KMS-11 (cell line): ENCODE data around the gene TSEN15.

ENCODE experiments used
- H2AFZ ChIP-seq: fragments of 200-600 bp; sonication (generic); 2 replicates; pipeline ENCODE4 v1.6.1; 2016; ENCODE audit warnings: antibody characterized with exemption, mixed run types, low read depth
- H3K27ac ChIP-seq: fragments of 200-600 bp; sonication (generic); 2 replicates; pipeline ENCODE4 v1.6.1; 2016; ENCODE audit warnings: mild to moderate bottlenecking, mixed run types
- H3K27me3 ChIP-seq: fragments of 200-600 bp; sonication (generic); 2 replicates; pipeline ENCODE4 v1.6.1; 2017; ENCODE audit warnings: mild to moderate bottlenecking, low read depth, mixed run types, moderate library complexity; ENCODE audit not compliant: insufficient read depth
- H3K36me3 ChIP-seq: fragments of 200-600 bp; sonication (generic); 2 replicates; pipeline ENCODE4 v1.6.1; 2017; ENCODE audit warnings: mild to moderate bottlenecking, mixed run types; ENCODE audit not compliant: insufficient read depth
- H3K4me1 ChIP-seq: fragments of 200-600 bp; sonication (generic); 2 replicates; pipeline ENCODE4 v1.6.1; 2016; ENCODE audit warnings: mild to moderate bottlenecking, low read depth, mixed run types; ENCODE audit not compliant: poor library complexity, severe bottlenecking
- H3K4me2 ChIP-seq: fragments of 200-600 bp; sonication (generic); 2 replicates; pipeline ENCODE4 v1.7.0; 2016; ENCODE audit warnings: mild to moderate bottlenecking, mixed run types
- H3K4me3 ChIP-seq: fragments of 200-600 bp; sonication (generic); IDR thresholded peaks from 2 replicates; pipeline ENCODE4 v1.6.1; 2017; ENCODE audit warnings: low read depth, low read length, mixed read lengths; ENCODE audit not compliant: insufficient read depth
- H3K79me2 ChIP-seq: fragments of 200-600 bp; sonication (generic); 2 replicates; pipeline ENCODE4 v1.6.1; 2016; ENCODE audit warnings: low read depth, mixed run types; ENCODE audit not compliant: insufficient read depth
- H3K9ac ChIP-seq: fragments of 200-600 bp; sonication (generic); 2 replicates; pipeline ENCODE4 v1.6.1; 2016; ENCODE audit warnings: mild to moderate bottlenecking, mixed run types
- H4K20me1 ChIP-seq: fragments of 200-600 bp; sonication (generic); 2 replicates; pipeline ENCODE4 v1.6.1; 2016; ENCODE audit warnings: mild to moderate bottlenecking, mixed run types; ENCODE audit not compliant: insufficient read depth
- TF ChIP-seq, protein P1 (sequence below): fragments of 200-600 bp; sonication (generic); conservative IDR thresholded peaks from 2 replicates; pipeline ENCODE4 v1.6.1; 2017; ENCODE audit warnings: low read depth, mild to moderate bottlenecking, antibody characterized with exemption, low read length, moderate library complexity, mixed read lengths

TSEN15 gene

DNA sequence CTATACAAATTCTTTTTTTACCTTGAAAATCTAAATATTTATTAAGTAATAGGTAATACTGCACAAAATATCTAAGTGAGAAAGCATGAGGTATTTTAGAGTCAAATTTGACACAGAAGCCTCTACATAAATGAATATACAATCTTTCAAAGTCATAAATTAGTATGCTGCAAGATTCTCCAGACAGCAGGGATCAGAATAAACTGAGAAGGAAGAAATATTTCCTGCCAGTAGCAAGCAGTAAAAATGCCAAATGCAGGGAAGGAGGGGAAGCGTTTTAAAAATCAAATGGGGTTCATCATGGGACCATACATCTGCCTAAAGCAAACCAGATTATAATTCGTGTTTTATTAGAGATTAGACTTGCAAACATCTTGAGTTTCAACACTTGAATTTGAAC is 32.9 kb upstream of the TSEN15 start:
- Histone ChIP-seq H3K4me2 (no peak overlapping the region), H3K36me3 (no peaks in the 10 kb centered on the region), H3K4me3 (no peak overlapping the region), H2AFZ (no peak overlapping the region), H3K27me3 (no peaks in the 10 kb centered on the region), H4K20me1 (no peaks in the 10 kb centered on the region), H3K79me2 (no peaks in the 10 kb centered on the region), H3K4me1 (no peaks in the 10 kb centered on the region), H3K9ac (no peak overlapping the region), H3K27ac (no peak overlapping the region)
- TF ChIP-seq, protein P1, sequence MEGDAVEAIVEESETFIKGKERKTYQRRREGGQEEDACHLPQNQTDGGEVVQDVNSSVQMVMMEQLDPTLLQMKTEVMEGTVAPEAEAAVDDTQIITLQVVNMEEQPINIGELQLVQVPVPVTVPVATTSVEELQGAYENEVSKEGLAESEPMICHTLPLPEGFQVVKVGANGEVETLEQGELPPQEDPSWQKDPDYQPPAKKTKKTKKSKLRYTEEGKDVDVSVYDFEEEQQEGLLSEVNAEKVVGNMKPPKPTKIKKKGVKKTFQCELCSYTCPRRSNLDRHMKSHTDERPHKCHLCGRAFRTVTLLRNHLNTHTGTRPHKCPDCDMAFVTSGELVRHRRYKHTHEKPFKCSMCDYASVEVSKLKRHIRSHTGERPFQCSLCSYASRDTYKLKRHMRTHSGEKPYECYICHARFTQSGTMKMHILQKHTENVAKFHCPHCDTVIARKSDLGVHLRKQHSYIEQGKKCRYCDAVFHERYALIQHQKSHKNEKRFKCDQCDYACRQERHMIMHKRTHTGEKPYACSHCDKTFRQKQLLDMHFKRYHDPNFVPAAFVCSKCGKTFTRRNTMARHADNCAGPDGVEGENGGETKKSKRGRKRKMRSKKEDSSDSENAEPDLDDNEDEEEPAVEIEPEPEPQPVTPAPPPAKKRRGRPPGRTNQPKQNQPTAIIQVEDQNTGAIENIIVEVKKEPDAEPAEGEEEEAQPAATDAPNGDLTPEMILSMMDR: no peak

DNA sequence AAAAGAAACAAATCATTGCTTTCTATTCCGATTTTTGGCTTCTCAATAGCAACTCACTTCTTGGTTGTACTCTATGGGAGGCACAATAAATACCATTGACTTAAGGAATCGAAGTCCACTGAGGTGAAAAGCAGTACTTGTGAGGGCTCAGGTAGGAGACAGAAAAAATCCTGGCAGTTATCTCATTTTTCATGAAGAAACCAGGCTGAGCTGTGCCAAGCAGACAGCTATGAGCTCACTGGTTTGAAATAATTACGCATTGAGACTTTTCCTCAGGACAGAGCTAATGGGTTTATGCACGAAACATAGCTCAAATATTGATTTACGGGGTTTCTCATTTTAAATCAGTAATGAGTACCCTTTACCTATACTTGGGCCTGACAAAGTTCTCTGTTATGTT is 32.5 kb upstream of the TSEN15 start:
- Histone ChIP-seq H4K20me1 (no peaks in the 10 kb centered on the region), H3K4me1 (no peaks in the 10 kb centered on the region), H3K36me3 (no peaks in the 10 kb centered on the region), H2AFZ (no peak overlapping the region), H3K9ac (no peak overlapping the region), H3K27me3 (no peaks in the 10 kb centered on the region), H3K4me3 (no peak overlapping the region), H3K4me2 (no peak overlapping the region), H3K79me2 (no peaks in the 10 kb centered on the region), H3K27ac (no peak overlapping the region)
- TF ChIP-seq, protein P1: no peak

DNA sequence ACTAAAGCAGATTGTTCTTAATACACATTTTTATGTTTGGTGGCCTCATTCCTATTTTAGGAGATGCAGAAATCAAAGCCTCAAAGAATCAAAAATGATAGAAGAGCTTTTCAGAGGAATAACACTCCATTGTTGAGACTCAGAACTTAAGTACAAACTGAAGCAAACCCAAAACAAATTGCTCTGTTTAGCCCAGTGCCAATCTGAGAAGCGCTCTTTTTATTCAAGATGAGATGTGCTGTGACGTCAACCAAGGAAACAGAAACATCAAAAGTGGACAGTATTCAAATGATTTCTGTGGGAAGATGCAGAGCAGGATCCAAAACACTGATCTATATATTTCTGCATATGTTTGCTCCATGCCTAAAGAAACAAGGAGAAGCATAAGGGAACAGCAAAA is 32.0 kb upstream of the TSEN15 start:
- H3K27me3 ChIP-seq: no peaks in the 10 kb centered on the region
- no peak overlapping the region for H3K9ac ChIP-seq
- H4K20me1 ChIP-seq: no peaks in the 10 kb centered on the region
- no peaks in the 10 kb centered on the region for H3K36me3 ChIP-seq
- no peak overlapping the region for H3K27ac ChIP-seq
- H2AFZ ChIP-seq: no peak overlapping the region
- TF ChIP-seq, protein P1: no peak
- no peaks in the 10 kb centered on the region for H3K79me2 ChIP-seq
- H3K4me3 ChIP-seq: no peak overlapping the region
- peaks cover 4% of the 10 kb centered on the region for H3K4me1 ChIP-seq
- H3K4me2 ChIP-seq: no peak overlapping the region

DNA sequence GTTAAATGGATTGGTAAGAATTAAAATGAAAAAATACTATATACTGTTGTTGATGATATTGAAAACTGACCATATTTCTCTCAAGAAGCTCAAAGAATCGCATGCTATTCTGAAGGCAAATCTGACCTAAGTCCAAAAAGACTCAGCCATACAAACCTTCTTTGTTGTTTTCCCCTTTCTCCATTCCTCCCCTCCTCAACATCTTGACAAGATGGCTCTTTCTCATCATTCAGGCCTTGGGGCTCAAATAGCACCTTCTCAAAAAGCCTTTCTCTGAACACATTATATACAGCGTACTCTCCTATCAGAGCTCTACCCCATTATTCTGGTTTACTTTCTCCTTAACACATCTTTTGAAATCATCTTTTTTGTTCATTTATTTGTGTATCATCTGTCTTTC is 31.2 kb upstream of the TSEN15 start:
- Histone ChIP-seq H3K4me2 (no peak overlapping the region), H3K27me3 (no peaks in the 10 kb centered on the region), H3K79me2 (no peaks in the 10 kb centered on the region), H3K4me1 (peaks cover 12% of the 10 kb centered on the region), H2AFZ (no peak overlapping the region), H3K27ac (no peak overlapping the region), H4K20me1 (no peaks in the 10 kb centered on the region), H3K36me3 (no peaks in the 10 kb centered on the region), H3K9ac (no peak overlapping the region), H3K4me3 (no peak overlapping the region)
- TF ChIP-seq, protein P1: no peak
